Measurements from ENCODE around the gene DCC. TPM values are rescaled to one million over a fixed set of nuclear protein-coding genes. Genes with fewer than 3 reads are reported as not detected.

DCC gene
- total RNA-seq, 1 experiment from 2014 or later = 0.08 TPM

DNA sequence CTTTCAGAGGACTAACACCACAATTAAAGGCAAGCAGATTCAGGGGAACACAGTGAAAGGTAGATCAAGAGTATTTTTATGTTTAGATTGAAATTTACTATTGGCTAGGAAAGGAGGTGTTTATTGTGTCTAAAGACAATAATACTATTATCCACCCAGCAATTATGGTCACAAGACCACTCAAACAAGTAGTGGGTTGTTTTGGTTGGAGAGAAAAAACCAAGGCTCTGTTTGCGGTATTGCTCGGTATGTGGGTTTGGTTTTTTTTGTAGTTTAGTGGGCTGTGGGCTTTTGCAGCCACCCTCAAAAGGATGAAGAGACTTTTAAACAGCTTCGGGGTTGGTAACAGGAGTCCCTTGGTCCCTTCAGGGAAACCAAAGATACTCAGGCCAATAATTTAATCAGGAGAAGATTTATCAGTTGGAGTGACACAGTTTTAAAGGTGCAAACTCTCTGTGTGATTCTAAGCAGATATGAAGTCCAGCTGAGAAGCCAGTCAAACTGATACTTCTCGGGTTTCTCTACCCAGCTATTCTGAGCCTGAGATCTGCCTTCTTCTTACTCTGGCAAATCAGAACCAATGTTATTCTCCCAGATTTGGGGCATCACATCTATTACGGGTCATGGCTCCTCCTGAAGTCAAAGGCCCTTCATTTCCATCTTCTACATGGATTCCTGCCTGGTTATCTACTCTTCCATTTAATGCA lies 55.3 kb downstream of the DCC start:
- in situ Hi-C loops (cut with HindIII; ENCODE audit: low pct_unique_long_range_greater_than_20kb, low sequenced_read_pairs) = no loop called here
- peak; percentile 75 for DNase-seq (ENCODE audit: low read depth, low spot score)

DNA sequence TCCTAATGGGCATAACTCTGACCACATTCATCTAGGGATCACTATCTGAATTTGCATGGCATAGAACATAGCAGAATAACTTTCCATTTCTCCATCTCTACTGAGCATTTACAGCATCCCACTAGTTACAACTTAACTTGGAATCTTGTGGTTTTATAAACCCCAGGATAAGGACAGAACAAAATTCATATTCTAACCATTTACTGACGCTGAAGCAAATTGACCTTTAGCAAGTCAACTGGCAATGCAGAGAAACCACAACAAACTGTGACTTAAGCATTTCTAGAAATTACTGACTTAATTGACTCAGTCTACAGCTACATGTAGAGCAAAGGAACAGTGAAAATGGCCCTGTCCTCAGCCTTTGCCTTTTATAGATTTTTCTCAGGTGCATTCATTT lies 61.2 kb downstream of the DCC start:
- in situ Hi-C loops (cut with HindIII; ENCODE audit: low pct_unique_long_range_greater_than_20kb, low sequenced_read_pairs) = no loop called here
- no peak for DNase-seq (ENCODE audit: low read depth, low spot score)

DNA sequence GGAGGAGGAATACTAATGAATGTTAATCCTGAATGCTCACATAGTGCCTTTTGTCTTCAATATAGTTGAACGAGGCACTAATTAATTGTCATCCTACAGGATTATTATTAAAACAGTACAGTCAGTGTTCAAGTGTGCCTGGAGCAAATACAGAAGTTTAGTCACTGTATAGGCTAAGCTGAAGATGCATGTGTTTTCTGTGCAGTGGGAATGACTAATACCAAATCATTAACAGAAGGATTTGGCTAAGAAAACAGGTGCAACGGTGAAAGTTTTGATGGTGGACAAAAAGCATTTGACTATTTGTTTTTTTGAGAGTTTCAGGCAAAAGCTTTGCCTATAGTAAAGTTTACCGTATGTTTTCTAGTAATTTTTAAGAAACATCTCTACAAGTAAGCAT lies 62.8 kb downstream of the DCC start:
- peak; percentile 15 for DNase-seq (ENCODE audit: low read depth, low spot score)
- in situ Hi-C loops (cut with HindIII; ENCODE audit: low pct_unique_long_range_greater_than_20kb, low sequenced_read_pairs) = no loop called here

DNA sequence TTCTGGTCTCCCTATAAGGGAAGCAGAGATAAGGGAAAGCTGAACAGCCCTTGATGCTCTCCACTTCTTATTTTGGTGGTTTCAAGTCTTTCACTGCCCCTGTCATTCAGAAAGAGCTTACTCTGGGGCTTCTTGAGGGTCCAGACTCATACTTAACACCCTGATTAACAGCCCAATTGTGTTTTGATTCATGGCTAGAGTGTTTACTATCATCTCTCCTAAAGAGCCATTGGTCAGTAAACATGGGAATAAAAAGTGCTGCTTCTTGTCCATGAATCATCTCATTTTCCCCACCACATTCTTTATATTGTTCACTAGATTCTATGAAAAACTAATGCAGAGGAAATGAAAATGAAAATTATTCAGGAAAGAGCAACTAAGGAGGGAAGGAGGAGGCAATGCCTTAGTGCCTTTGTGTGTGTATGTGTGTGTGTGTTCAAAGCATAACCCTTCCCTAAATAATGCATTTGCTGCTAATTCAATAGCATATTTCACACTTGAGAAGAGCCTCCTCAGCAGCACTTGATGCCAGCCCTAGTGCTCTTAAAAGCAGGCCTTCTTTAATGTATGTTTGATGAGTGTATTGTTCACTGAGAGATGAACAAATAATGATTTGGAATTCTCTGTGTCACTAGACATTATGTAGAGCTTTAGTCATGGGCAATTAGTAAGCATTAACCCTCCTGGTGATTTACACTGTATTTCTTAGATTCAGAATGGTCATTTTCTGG lies 63.5 kb downstream of the DCC start:
- in situ Hi-C loops (cut with HindIII; ENCODE audit: low pct_unique_long_range_greater_than_20kb, low sequenced_read_pairs) = no loop called here
- DNase-seq (ENCODE audit: low read depth, low spot score) = no peak

GRCh38 chr18:52408800-52409302 lies 68.9 kb downstream of the DCC start:
- in situ Hi-C loops (cut with HindIII; ENCODE audit: low pct_unique_long_range_greater_than_20kb, low sequenced_read_pairs) = no loop called here

DNA sequence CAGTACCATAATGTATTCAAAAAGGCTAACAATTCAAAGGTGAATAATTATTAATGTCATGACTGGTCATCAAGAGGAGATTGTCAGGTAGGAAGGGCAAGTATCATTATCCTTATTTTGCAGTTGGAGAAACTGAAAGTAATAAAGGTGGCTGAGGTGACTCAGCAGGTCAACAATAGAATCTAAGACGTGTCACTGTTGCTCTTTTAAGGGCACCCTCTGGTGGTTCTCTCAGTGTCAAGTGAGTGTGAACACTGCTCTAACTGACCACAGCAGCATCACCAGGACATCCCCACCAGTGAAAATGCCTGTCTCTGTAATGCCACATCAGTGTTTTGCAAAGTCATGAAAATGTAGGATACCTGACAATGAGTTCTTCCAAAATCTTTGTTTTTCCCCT lies 69.7 kb downstream of the DCC start:
- DNase-seq (ENCODE audit: low read depth, low spot score) = no peak

More at GRCh38 chr18:52408800-52409302, 68.9 kb downstream of the DCC start:
- peak; percentile 96 for DNase-seq (ENCODE audit: low read depth, low spot score)

GRCh38 chr18:52415131-52415530 lies 75.1 kb downstream of the DCC start:
- in situ Hi-C loops (cut with HindIII; ENCODE audit: low pct_unique_long_range_greater_than_20kb, low sequenced_read_pairs) = no loop called here
- DNase-seq (ENCODE audit: low read depth, low spot score) = no peak

More for the DNA sequence above, 69.7 kb downstream of the DCC start:
- in situ Hi-C loops (cut with HindIII; ENCODE audit: low pct_unique_long_range_greater_than_20kb, low sequenced_read_pairs) = no loop called here

DNA sequence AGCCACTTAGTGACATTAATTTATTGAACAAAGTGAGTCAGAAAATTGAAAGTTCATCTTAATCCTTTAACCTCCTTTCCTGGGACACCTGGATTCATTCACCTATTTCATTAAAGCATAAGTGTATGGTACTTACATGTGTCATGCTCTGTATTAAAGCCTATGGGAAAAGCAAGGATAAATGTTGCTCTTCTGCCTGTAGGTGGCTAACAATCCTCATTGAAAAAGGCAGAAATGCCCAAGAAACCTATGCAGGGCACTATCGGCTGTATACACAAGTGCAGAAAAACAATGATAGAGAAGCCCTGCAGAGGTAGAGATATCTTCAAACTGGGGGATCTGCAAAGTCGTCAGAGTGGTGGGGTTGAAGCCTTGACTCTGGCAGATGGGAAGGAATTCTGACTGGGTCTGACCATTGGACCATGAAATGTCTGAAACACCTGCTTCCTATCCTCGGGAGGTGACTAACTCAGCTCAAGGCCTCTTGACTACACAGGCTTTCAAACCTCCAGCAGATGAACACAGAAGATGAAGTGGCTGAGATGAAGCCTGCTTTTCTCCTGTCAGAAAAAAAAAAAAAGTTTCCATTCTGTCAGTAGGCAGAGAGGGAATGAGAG lies 83.1 kb downstream of the DCC start:
- in situ Hi-C loops (cut with HindIII; ENCODE audit: low pct_unique_long_range_greater_than_20kb, low sequenced_read_pairs) = no loop called here
- peak; percentile 54 for DNase-seq (ENCODE audit: low read depth, low spot score)

- DNase-seq (ENCODE audit: low read depth, low spot score) = no peak
Measured at GRCh38 chr18:52426041-52426440, 86.0 kb downstream of the DCC start.

GRCh38 chr18:52426462-52426861 lies 86.5 kb downstream of the DCC start:
- no peak for DNase-seq (ENCODE audit: low read depth, low spot score)
- in situ Hi-C loops (cut with HindIII; ENCODE audit: low pct_unique_long_range_greater_than_20kb, low sequenced_read_pairs) = no loop called here

More at GRCh38 chr18:52426041-52426440, 86.0 kb downstream of the DCC start:
- in situ Hi-C loops (cut with HindIII; ENCODE audit: low pct_unique_long_range_greater_than_20kb, low sequenced_read_pairs) = no loop called here

- no peak for DNase-seq (ENCODE audit: low read depth, low spot score)
- in situ Hi-C loops (cut with HindIII; ENCODE audit: low pct_unique_long_range_greater_than_20kb, low sequenced_read_pairs) = no loop called here
Measured at GRCh38 chr18:52427521-52428175, 87.7 kb downstream of the DCC start.

- DNase-seq (ENCODE audit: low read depth, low spot score) = no peak
- in situ Hi-C loops (cut with HindIII; ENCODE audit: low pct_unique_long_range_greater_than_20kb, low sequenced_read_pairs) = no loop called here
Measured at GRCh38 chr18:52431683-52432082, 91.7 kb downstream of the DCC start.

DNA sequence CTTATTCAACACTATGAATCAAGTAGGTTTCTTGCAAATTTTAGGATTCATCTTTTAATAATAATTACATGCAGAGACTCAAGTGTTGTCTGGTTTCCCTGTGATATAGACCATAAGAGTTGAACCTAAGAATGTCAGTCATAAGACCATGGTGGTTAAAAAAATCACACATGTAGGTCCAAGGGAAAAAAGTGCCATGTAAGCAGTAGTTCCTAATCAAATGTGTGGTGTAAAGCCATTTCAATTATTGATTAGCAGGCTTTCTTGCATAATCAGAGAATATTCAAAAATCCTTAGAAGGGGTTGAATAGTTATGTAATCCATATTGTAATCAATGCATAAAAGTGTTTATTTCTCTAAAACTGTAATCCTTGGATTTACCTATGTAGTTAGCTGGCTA lies 93.8 kb downstream of the DCC start:
- DNase-seq (ENCODE audit: low read depth, low spot score) = no peak
- in situ Hi-C loops (cut with HindIII; ENCODE audit: low pct_unique_long_range_greater_than_20kb, low sequenced_read_pairs) = no loop called here

GRCh38 chr18:52435301-52435700 lies 95.3 kb downstream of the DCC start:
- no peak for DNase-seq (ENCODE audit: low read depth, low spot score)
- in situ Hi-C loops (cut with HindIII; ENCODE audit: low pct_unique_long_range_greater_than_20kb, low sequenced_read_pairs) = no loop called here

DNA sequence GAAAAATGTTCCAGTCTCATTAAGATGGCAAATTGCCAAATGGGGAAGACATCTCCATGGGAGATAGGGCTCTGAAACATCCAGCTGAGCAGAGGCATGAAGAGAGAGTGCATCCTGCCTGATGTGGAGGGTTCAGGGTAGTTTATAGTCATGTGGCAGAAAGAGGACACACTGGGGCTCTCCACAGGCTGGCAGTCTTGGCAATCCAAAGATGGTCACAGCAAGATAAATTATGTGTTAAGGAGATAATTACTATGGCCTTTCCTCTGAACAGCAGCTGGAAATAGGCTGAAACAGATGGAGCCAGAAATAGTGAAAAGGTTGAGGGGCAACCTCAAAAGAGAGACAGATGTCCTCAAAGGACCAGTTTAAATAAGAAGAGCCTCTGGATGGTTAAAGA lies 97.2 kb downstream of the DCC start:
- in situ Hi-C loops (cut with HindIII; ENCODE audit: low pct_unique_long_range_greater_than_20kb, low sequenced_read_pairs) = no loop called here
- DNase-seq (ENCODE audit: low read depth, low spot score) = no peak

DNA sequence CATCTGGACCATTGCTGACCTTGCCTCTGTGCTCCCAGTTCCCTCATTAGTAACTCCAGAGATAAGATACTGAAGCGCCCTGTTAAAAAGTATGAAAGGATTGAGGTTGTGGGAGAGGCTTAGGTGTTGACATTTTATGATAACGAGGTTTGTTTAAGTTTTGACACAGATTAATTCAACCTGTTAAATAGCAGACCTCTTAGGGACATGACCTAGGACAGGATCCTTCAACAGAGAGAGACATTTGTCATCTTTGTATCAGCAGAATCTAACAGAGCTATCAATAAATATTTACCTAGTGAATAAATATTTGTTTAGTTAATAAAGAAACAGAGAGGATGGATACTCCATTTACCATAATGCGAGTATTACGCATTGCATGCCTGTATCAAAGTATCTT lies 99.5 kb downstream of the DCC start:
- DNase-seq (ENCODE audit: low read depth, low spot score) = no peak
- in situ Hi-C loops (cut with HindIII; ENCODE audit: low pct_unique_long_range_greater_than_20kb, low sequenced_read_pairs) = no loop called here

- in situ Hi-C loops (cut with HindIII; ENCODE audit: low pct_unique_long_range_greater_than_20kb, low sequenced_read_pairs) = no loop called here
- no peak for DNase-seq (ENCODE audit: low read depth, low spot score)
Measured at GRCh38 chr18:52441794-52442193, 101.8 kb downstream of the DCC start.

DNA sequence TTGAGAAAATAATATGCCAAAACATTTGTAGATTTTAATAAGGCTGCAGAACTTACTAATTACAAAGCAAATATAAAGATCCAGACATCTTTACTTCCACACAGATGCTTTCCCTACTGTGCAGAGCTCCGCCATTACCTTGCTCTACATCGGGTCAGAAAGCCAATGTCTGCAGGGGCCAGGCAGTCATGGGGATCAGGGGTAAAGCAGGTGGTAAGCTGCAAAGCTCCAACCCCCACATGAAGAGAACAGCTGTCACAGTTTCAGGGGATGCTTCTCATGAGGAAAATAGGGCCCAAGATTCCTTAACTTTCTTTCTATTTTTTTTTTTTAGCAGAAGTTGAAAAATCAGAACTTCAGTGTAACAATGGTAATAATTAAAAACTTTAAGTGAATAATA lies 102.7 kb downstream of the DCC start:
- in situ Hi-C loops (cut with HindIII; ENCODE audit: low pct_unique_long_range_greater_than_20kb, low sequenced_read_pairs) = no loop called here

More for the DNA sequence above, 102.7 kb downstream of the DCC start:
- DNase-seq (ENCODE audit: low read depth, low spot score) = no peak
